SK-N-SH treated with all-trans-retinoic acid at 6 μM for 48 hours (cell line): ENCODE measurements around the gene C20orf204.
A peak's percentile ranks its signal among the peaks of the same experiment; 100 is the strongest.

ENCODE experiments used
- ATAC-seq: fragments of 200-7000 bp; cut with Tn5 transposase; 3 replicates; pipeline ENCODE4 v1.9.1; 2020; ENCODE audit warnings: mild to moderate bottlenecking, moderate library complexity
- ARNTL ChIP-seq: fragments of 450-650 bp; formaldehyde crosslinking; IDR thresholded peaks from 2 replicates; pipeline ENCODE4 v1.5.0; 2020; ENCODE audit warnings: low read depth, mild to moderate bottlenecking, moderate library complexity, borderline replicate concordance
- CSDC2 ChIP-seq: fragments of 250-450 bp; sonication (Bioruptor Pico); IDR thresholded peaks from 2 replicates; pipeline ENCODE4 v1.5.0; 2020; ENCODE audit warnings: mild to moderate bottlenecking, moderate library complexity
- CSRNP3 ChIP-seq: fragments of 250-450 bp; sonication (Bioruptor Pico); IDR thresholded peaks from 2 replicates; pipeline ENCODE4 v1.5.1; 2021; ENCODE audit warnings: mild to moderate bottlenecking, moderate library complexity
- ESRRG ChIP-seq: fragments of 250-450 bp; sonication (Bioruptor Pico); IDR thresholded peaks from 2 replicates; pipeline ENCODE4 v1.6.1; 2021; ENCODE audit warnings: mild to moderate bottlenecking
- GLIS3 ChIP-seq: fragments of 250-450 bp; sonication (Bioruptor Pico); IDR thresholded peaks from 2 replicates; pipeline ENCODE4 v1.5.0; 2020; ENCODE audit warnings: mild to moderate bottlenecking, moderate library complexity
- ISL1 ChIP-seq: fragments of 250-450 bp; sonication (Bioruptor Pico); IDR thresholded peaks from 2 replicates; pipeline ENCODE4 v2.1.2; 2022; ENCODE audit warnings: mild to moderate bottlenecking, moderate library complexity
- OSR1 ChIP-seq: fragments of 250-450 bp; sonication (Bioruptor Pico); IDR thresholded peaks from 2 replicates; pipeline ENCODE4 v1.8.0; 2022; ENCODE audit warnings: moderate library complexity, mild to moderate bottlenecking, inconsistent platforms
- PATZ1 ChIP-seq: fragments of 250-450 bp; sonication (Bioruptor Pico); IDR thresholded peaks from 2 replicates; pipeline ENCODE4 v1.8.0; 2020; ENCODE audit warnings: mild to moderate bottlenecking, moderate library complexity, borderline replicate concordance
- POU6F1 ChIP-seq: fragments of 250-450 bp; sonication (Bioruptor Pico); IDR thresholded peaks from 2 replicates; pipeline ENCODE4 v1.8.0; 2021; ENCODE audit warnings: low read depth, mild to moderate bottlenecking, moderate library complexity, borderline replicate concordance
- RARB ChIP-seq: fragments of 250-450 bp; sonication (Bioruptor Pico); IDR thresholded peaks from 2 replicates; pipeline ENCODE4 v1.8.0; 2021; ENCODE audit warnings: mild to moderate bottlenecking, moderate library complexity
- SNAI2 ChIP-seq: fragments of 250-450 bp; sonication (Bioruptor Pico); IDR thresholded peaks from 2 replicates; pipeline ENCODE4 v1.5.0; 2020; ENCODE audit warnings: mild to moderate bottlenecking, moderate library complexity
- TOX ChIP-seq: fragments of 250-450 bp; sonication (Bioruptor Pico); IDR thresholded peaks from 2 replicates; pipeline ENCODE4 v1.8.0; 2021; ENCODE audit warnings: mild to moderate bottlenecking, moderate library complexity, borderline replicate concordance
- TSHZ2 ChIP-seq: fragments of 250-450 bp; sonication (Bioruptor Pico); IDR thresholded peaks from 2 replicates; pipeline ENCODE4 v1.5.0; 2020; ENCODE audit warnings: mild to moderate bottlenecking, moderate library complexity
- ZC3H10 ChIP-seq: fragments of 250-450 bp; sonication (Bioruptor Pico); IDR thresholded peaks from 2 replicates; pipeline ENCODE4 v1.5.1; 2021; ENCODE audit warnings: mild to moderate bottlenecking, moderate library complexity
- ZNF565 ChIP-seq: fragments of 450-650 bp; formaldehyde crosslinking; conservative IDR thresholded peaks from 2 replicates; pipeline ENCODE4 v1.5.0; 2020; ENCODE audit warnings: low read depth, mild to moderate bottlenecking, moderate library complexity
- ZNF70 ChIP-seq: fragments of 450-650 bp; formaldehyde crosslinking; IDR thresholded peaks from 2 replicates; pipeline ENCODE4 v1.5.0; 2020; ENCODE audit warnings: mild to moderate bottlenecking, moderate library complexity
- ZNF8 ChIP-seq: fragments of 450-650 bp; formaldehyde crosslinking; IDR thresholded peaks from 2 replicates; pipeline ENCODE4 v1.5.0; 2020; ENCODE audit warnings: mild to moderate bottlenecking, moderate library complexity

C20orf204 gene

GRCh38 chr20:64055893-64056638 is 20.1 kb downstream of the C20orf204 start:
- 0 out of 3 replicates have a peak, but pooled peaks have one; percentile 3 for ATAC-seq
- TF ChIP-seq ARNTL (no peak), PATZ1 (peak; percentile 81; the same call in 1 of the 2 replicates)

- ATAC-seq = no peak
- no peak for TF ChIP-seq ZNF565
- TF ChIP-seq ZNF8 (CRISPR knock-in tag) = no peak
- no peak for TF ChIP-seq OSR1 (CRISPR knock-in tag)
- TF ChIP-seq GLIS3 (CRISPR knock-in tag) = no peak
- TF ChIP-seq TOX (CRISPR knock-in tag) = no peak
- TF ChIP-seq ZC3H10 = no peak
- TF ChIP-seq, all 23 proteins: peak for 0
Measured at GRCh38 chr20:64056639-64056888, 20.6 kb downstream of the C20orf204 start.

GRCh38 chr20:64056889-64057627 is 21.1 kb downstream of the C20orf204 start:
- TF ChIP-seq ZC3H10 (no peak), CSRNP3 (CRISPR knock-in tag) (no peak), ESRRG (CRISPR knock-in tag) (no peak), ZNF565 (no peak), SNAI2 (CRISPR knock-in tag) (no peak), OSR1 (CRISPR knock-in tag) (no peak), ZNF70 (CRISPR knock-in tag) (no peak), RARB (CRISPR knock-in tag) (no peak), TSHZ2 (CRISPR knock-in tag) (no peak), PATZ1 (no peak), ISL1 (no peak), CSDC2 (CRISPR knock-in tag) (no peak), POU6F1 (CRISPR knock-in tag) (no peak)
- no peak for ATAC-seq
